Endometrium (tissue), 2 donors: ENCODE measurements around the gene KIAA1549.
"Not testable (repeated sequence)": the region's sequence is repeated elsewhere in the genome, so short reads cannot be mapped to it uniquely, and the experiment has no call there.

Experiments used
- FAIRE-seq: peaks from 2 replicates; lab custom pipeline; 2012; peaks lifted over from hg19 to GRCh38; lab: Jason Lieb, UNC
- donor health status: control.
- donor health status: control.

KIAA1549 gene

DNA sequence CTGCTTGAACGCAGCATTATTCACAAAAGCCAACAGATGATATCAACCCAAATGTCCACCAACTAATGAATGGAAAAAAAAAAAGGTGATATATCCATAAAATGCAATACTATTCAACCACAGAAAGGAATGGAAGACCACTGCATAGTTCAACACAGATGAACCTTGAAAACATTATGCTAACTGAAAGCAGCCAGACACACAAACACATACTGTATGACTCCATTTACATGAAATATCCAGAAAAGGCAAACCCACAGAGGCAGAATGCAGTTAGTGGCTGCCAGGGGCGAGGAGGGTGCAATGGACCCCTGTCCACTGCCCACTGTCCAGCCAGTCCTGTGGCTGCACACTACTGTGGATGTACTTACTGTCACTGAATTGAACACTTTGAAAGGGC, 36.6 kb downstream of the KIAA1549 start:
- no peak for FAIRE-seq

DNA sequence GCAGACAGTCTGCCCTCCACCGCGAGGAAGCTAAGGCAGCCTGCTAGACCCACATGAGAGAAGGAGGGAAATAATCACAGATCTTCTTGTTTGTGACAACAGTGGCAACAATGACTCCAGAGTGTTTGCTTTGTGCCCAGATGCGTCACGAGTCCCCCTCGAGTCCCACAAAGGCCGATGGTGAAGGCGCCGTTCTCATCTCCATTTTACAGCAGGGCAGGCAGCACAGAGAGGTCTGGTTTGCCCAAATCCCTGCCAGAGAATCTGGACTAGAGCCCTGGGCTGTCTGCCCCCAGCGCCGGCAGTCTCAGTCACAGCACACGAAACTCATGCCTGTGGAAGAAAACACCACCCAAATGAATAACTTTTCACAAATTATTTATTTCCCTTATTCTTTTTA, 38.1 kb downstream of the KIAA1549 start:
- no peak for FAIRE-seq

DNA sequence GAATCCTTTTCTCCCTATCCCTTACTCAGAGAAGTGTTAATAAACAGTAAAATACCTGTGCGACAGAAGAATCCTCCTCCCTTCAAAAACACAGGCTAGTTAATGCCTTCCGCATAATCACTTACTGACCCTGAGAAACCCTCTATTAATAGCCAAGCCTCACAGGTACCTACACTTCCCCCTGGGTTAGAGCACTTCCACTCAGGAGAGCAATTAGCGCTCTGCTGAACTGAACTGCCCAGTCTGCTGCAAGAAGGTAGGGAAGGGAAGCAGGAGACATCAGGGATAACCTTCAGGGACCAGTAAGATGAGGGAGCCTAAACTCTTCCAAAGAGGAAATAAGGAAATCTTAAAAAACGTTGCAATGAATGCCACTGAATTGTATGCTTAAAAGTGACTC, 39.6 kb downstream of the KIAA1549 start:
- no peak for FAIRE-seq

DNA sequence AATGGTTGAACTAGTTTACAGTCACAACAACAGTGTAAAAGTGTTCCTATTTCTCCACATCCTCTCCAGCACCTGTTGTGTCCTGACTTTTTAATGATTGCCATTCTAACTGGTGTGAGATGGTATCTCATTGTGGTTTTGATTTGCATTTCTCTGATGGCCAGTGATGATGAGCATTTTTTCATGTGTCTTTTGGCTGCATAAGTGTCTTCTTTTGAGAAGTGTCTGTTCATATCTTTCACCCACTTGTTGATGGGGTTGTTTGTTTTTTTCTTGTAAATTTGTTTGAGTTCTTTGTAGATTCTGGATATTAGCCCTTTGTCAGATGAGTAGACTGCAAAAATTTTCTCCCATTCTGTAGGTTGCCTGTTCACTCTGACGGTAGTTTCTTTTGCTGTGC, 40.6 kb downstream of the KIAA1549 start:
- not testable (repeated sequence) for FAIRE-seq

DNA sequence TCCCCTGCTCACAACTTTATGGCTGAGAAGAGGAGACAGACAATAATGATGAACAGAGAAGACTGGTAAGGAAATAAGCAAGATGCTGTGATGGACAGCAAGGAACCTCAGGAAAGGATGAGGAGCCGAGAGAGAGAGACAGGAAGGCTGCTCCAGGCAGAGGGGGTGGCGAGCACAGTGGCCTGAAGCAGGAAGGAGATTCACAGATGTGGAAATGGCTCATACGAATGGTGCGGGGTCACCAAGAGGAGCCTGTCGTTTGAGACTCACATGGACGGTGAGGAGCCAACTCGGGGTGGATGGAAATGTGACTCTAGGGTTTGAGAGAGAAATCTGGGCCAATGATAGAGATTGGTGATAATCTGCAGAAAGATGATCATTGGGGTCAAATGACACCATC, 43.7 kb downstream of the KIAA1549 start:
- FAIRE-seq = no peak

DNA sequence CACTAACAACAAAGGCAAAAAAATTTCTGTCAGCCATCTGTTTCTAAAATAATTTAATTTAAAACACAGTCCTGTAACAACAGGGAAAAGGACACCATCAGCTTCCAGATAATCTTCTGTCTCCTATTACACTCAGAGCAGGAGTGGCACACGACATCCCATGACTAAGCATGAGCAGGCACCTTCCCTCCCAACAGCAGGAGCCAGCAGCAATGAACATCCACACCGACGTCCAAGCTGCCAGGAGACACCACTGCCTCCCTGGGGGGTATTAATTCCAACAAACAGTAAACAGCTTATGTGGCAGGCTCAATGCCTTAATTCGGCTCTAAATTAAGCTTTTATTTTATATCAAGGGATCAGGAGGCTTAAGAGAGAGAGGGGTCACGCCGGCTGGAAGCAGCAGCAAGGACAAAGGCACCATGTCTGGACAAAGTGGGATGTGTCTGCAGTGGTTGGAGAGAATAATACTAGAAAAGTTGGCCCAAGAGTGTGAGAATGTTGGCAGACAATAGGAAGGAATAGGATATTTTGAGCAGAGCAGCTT, 45.7 kb downstream of the KIAA1549 start:
- FAIRE-seq = no peak

DNA sequence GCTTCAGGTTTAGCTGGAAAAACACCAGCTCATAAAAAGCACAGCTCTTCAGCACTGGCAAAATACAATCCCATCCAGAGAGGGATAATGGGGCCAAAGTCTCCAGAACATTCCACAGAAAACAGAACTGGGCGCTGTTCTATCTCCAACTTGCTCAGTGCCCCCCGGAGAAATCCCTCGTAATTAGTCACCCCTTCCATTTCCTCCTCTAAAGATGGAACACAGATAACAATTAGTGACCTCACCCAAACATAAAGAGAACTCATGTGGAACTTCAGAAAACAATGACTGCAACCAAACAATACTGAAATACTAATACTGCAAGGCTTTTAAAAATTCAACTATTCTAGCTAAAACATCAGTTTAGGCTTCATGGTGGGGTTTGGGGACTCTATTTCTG, 46.3 kb downstream of the KIAA1549 start:
- FAIRE-seq = no peak

DNA sequence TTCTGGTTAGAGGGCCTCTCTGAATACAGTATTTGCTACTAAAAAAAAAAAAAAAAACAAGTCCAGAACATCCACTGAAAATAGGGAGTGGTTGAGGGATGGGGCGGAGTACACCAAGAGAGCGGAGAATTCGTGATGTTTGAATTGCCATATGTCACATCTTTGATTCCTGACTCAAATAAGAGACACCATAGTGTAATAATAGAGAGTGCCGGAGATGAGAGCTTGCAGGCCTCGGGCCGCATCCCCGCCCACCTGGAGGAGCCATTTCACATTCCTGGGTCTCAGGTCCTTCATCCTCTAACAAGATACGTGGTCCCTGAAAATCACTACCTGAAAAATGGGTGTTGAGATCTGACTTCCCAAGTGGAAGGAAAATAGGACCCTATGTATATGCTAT, 46.8 kb downstream of the KIAA1549 start:
- FAIRE-seq = no peak

DNA sequence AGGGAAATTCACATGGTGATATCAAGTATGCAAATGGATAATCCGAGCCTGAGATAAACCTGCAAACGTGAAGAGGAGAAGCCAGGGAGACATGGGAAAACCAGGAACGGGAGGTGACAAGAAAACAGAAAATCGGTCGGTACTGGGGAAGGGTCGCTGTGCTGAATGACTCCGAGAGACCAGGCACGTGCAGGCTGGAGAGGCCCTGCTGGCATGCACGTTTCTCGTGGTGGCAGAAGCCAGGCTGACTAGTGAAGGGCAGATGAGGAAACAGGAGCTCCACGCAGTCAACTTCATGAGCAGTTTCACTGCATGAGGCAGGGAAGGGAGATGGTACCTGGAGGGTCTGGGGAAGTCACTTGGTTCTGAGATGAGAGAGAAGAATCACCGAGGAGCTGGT, 48.3 kb downstream of the KIAA1549 start:
- no peak for FAIRE-seq

DNA sequence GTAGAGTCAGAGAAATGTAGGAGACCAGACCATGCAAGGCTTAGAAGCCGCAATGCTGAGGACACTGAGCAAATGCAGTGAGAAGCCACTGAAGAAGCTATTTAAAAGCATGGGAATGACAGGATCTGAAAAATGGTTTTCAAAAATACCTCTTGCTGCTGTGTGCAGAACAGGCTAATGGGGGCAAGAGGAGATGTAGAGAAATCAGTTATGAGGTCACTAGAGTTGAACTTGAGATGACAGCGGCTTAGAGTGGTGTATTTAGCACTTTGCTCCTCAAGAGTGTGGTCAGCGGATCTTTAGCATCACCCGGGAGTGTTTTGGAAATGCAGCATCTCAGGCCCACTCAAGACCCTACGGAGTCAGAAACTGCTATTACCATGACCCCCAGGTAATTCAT, 48.8 kb downstream of the KIAA1549 start:
- FAIRE-seq = no peak

DNA sequence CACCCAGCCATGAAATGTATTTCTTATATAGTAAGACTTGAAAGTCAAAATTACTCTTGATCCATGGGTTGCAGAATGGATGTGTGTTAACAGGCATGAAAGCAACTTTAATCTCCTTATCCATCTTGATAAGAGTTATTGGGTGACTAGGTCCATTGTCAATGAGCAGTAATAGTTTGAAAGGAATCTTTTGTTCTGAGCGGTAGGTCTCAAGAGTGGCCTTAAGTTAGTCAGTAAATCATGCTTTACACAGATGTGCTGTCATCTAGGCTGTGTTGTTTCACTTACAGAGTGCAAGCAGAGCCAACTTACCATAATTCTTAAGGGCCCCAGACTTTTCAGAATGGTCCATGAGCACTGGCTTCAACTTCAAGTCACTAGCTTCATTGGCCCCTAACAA, 51.2 kb downstream of the KIAA1549 start:
- FAIRE-seq = no peak

DNA sequence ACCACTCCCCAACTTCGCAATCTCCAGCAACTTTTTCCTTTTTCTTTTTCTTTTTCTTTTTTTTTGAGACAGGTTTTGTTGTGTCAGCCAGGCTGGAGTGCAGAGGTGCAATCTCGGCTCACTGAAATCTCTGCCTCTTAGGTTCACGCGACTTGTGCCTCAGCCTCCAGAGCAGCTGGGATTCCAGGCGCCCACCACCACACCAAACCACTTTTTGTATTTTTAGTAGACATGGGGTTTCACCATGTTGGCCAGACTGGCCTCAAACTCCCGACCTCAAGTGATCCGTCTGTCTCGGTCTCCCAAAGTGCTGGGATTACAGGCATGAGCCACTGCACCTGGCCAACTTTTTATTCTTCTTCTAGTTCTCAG, 55.0 kb downstream of the KIAA1549 start:
- FAIRE-seq = no peak

DNA sequence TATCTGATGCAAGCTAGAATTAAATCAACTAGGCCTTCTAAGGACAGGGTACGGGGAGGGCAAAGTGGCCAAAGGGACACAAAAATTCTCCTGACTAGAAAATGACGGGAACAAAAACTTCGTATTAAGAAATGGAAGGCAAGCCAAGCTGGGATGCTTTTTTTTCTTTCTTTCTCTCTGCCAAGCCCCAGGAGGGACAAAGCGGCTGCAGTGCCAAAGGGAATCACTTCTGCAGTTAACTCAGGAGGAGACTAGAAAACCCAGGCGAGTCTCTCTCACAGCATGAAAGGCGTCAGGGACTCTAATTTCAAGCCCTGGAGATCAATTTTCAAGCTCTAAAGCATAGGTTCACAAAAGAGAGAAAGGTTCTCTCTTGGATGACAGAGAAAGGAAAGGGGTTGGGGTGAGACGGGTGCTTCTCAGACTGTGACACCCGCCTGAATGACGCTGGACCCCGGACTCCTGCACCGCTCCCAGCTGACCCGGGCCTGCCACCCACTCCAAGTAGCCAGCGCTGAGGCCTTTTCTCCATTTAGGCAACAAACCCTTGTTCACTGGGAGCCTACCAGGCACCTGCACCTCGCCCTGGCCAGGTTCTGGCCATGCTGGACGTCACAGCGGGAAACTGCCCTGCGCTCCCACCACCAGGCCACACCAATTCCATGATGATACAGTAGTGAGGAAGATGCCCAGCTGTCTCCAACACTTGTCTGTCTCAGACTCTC, 56.5 kb downstream of the KIAA1549 start:
- FAIRE-seq = no peak

DNA sequence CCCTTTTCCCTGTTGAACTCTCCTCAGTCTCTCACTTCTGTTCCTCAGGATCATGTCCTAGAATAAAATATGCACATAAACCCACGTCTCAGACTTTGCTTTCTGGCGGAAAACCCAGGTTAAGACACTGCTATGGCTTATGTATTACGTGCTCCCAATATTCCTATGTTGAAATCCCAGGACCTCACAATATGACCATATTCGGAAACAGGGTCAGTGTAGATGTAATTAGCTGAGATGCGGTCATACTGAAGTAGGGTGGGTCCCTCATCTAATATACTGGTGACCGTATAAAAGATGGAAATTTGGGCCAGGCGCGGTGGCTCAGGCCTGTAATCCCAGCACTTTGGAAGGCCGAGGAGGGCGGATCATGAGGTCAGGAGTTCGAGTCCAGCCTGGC, 59.9 kb downstream of the KIAA1549 start:
- FAIRE-seq = no peak

DNA sequence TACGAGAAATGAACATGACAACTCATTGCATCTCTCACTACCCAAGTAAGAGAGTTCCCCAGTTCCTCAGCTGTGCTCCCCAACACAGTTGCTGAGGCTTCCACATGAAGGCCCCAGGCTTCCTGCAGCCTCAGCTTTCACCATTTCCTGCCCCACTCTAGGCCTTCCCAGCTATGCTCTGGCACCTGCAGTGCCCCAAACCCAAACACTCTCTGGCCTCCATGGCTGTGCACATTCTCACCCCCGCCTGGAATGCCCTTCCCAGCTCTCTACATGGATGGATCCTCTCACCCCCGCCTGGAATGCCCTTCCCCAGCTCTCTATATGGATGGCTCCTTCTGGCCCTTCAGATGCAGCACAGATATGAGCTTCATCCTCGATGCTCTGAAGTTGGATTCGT, 61.3 kb downstream of the KIAA1549 start:
- FAIRE-seq = no peak

DNA sequence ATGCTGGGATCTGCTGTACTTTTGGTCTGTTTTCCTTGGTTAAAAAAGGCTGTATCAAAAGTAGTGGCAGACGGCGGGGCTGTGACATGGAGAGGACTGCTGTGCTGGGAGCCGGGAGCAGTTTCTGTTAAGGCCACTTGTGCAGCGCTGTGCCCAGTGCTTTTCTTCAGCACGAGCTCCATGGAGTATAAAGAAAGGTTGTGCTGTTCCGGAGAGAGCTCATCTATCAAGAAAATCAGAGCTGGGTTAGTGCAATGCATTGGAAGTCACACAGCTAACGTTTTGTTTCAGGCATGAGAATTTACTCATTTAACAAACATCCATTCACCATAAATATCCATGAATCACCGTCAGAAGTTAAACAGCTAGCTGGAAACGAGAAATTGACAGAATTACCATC, 62.0 kb downstream of the KIAA1549 start:
- no peak for FAIRE-seq

DNA sequence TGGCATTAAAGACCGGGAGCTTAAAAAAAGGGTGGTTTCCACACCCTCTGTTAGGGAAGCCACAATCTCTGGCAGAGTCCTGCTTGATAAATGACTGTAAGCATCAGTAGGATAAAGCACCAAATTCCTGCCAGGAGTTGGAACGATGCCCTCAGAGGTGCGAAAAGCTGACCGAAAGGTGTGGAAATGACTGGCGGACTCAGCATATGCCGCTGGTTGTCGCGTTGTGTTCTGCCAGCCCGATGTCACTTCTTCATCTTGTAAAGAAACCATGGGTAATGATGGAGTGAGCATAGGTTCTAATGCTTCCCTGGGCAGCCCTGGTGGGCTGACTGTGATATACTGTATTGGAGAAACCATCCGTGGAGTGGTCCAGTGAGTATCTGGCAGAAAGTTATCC, 62.4 kb downstream of the KIAA1549 start:
- FAIRE-seq = no peak

DNA sequence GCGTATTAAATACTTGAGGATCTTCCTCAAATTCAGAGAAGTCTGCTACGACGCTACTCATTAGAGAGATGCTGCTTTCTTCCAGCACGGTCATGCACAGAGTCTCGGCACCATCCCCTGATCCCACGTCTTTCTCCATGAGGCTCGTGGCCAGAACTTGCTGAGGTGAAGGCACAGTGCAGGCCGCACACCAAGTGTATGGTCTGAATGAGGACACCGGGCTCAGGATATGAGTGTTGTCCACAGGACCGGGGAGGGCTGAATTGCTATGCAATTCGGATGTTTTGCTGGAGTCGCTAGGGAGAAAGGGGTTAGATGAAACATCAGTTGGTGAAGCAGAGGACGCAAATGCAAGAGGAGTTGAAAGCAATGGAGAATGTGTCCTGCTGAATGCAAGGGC, 63.0 kb downstream of the KIAA1549 start:
- FAIRE-seq = no peak

DNA sequence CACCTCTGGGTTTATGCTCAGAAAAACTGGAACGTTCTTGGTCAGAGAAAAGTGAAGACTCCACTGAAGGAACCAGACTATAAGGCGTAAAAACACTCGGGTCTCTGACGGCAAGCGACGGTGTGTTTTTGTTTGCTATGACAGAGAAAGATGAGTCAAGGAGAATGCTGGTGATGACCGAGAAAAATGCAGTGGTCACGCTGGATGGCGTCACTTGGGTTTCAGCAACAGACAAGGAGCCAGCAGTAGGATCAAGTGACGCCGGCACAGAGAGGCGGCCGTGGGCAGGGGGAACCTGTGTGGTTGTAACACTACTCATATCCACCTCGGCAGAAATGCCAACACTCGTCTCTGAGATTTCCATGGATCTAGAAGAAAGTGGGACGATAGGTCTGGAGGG, 63.4 kb downstream of the KIAA1549 start:
- FAIRE-seq = no peak

DNA sequence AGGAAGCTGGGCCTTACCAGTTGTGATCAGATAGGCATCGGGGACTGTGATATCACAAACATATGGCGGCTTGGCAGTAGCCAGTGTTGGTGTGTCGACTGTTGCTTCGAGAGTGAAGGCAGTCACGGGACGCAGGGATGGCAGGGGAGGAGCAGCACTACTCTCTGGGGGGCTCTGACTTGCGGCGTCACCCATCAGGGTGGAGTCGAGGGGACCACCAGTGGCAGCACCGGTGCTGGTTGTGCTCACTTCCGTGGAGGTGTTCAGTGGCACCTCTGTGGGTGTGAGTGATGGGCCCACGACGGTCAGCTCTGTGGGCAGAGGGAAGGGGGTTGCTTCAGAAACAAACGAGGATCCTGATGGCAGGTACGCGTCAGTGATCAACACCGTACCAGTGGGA, 64.5 kb downstream of the KIAA1549 start:
- no peak for FAIRE-seq

DNA sequence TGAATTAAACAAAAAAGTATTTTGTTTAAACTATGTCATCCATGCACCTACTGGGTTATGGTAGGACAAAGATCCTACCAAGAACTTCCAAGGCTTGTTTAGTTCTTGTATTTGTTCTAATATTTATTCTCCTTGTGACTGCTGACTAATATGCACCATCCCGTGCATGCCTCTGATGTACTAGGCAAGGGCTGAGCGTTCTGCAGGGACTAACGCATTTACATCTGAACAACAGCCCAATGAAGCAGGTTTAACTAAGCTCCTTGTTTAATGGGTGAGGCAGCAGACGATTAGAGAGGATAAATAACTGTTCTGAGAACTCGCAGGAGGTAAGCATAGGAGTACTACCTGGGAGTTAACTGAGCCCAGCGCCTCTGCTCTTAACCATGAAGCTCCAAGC, 64.9 kb downstream of the KIAA1549 start:
- FAIRE-seq = no peak

DNA sequence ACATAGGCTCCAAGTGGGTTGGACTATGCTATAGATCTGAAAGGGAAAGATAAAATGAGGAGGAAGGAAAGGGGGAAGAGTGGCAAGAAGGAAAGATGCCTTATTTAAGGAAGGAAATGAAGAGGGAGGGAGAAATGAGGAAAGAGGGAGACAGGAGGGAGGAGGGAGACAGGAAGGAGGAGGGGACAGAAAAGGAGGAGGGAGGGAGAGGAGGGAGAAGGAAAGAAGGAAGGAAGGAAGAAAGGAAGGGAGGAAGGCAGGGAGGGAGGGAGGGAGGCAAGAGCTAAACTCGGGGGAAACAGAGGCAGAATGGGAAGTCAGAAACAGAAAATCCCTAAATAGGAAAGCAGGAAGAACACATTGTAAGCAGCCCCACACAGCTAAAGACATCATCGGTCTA, 67.4 kb downstream of the KIAA1549 start:
- FAIRE-seq = no peak

DNA sequence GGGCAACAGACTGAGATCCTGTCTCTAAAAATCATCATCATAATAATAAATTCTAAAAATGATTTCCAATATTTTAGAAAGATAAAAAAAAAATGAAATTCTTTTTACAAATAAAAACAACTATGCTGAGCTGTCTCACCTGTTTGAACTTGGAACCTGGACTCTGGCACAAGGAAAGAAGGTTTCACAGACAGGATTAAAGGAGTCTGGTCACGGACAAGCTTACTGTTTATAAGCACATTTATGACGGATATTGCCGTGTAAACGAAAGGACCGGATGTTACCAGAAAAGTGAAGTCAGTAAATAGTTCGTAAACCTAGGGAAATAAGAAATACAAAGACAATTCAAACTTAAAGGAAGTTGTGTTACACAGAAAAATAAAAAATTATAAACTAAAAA, 70.2 kb downstream of the KIAA1549 start:
- FAIRE-seq = no peak

DNA sequence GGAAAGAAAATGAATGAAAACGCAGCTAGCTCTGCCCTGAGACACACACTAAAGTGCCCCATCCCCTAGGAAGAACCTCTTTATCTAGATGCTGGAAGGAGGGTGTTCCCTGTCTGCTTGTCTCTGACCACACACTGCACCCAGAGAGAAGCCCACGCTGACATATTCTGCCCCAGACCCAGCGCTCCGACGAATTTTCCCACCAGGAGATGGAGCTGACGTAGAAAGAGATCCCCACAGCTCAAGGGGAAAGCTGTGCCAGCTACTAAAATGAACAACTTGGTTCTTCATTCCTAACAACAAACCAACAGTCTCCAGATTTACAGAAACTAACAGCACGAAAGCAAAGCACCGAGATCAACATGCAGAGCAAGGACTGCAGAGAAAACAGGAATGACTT, 73.3 kb downstream of the KIAA1549 start:
- no peak for FAIRE-seq
